Sigmoid colon (tissue), 4 donors: ENCODE measurements around the gene MEGF11.

Source experiments
- CTCF ChIP-seq, 4 experiments: fragments of 450-650 bp in 3 of 4; fragments of 200-600 bp in 1 of 4; IDR thresholded peaks; one replicate each; pipeline ENCODE4 v1.5.1; 2016 to 2019; ENCODE audit warnings: antibody characterized with exemption in 4 of 4, mild to moderate bottlenecking in 3 of 4, moderate library complexity in 2 of 4
- POLR2AphosphoS5 ChIP-seq, 4 donors: sonication (generic); formaldehyde crosslinking; IDR thresholded peaks; one replicate each; pipeline ENCODE4 v1.6.1; 2017; ENCODE audit warnings: antibody characterized with exemption in 4 of 4

DNA sequence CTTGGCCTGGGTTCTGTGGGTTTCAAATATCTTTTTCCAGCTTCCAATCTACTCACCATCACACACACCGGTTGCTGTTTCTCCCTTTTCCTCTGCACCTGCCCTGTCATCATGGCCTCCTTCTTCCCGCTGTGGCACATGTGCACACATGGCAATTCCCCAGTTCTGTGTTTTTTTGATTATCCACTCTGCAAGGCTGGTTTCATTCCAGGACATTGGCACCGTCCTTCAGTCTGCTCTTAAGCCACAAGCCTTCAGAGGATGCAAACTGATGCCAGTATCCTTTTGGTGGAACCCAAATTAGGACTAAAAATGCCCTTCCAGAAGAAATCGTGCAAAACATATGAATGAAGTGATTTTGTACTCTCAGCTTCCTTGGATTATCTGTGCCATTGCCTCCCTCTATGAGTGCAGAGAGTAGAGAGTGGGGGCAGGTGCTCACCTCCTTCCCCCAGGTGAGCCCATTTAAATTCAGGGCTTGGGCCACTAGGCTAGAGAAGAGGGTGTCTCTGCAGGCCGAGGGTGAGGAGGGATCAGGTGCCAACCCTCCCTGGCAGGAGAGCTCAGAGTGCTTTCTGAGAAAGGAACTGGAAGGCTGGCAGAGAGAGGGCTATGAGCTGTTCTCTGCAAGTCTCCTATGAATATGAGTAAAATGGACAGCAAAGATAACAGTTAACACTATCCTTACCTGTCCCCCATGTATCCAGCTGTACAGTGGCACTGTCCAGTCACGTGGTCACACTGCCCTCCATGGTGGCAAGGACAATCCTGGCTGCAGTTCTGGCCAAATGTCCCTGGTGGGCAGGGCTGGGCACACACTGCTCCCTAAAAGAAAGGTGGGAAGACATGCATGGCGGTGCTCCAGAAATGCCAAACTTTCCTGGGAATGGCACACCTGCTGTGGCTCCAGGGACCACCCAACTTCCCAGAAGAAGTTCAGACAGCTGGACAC lies 283.4 kb downstream of the MEGF11 start:
- TF ChIP-seq CTCF (IDR thresholded peaks at IDR 0.05) (no peak), POLR2AphosphoS5 (IDR thresholded peaks at IDR 0.05) (no peak)
